ENCODE results near the gene PCNX1. TPM values are rescaled to one million over a fixed set of nuclear protein-coding genes. Genes with fewer than 3 reads are reported as not detected.

The PCNX1 gene
- total and polyA plus RNA-seq, 9 of the 15 experiments (the other 6 are each of a cell fraction or from before 2014, with no cell fraction given) = 0.30 to 4.5 (median 2.3) TPM

DNA sequence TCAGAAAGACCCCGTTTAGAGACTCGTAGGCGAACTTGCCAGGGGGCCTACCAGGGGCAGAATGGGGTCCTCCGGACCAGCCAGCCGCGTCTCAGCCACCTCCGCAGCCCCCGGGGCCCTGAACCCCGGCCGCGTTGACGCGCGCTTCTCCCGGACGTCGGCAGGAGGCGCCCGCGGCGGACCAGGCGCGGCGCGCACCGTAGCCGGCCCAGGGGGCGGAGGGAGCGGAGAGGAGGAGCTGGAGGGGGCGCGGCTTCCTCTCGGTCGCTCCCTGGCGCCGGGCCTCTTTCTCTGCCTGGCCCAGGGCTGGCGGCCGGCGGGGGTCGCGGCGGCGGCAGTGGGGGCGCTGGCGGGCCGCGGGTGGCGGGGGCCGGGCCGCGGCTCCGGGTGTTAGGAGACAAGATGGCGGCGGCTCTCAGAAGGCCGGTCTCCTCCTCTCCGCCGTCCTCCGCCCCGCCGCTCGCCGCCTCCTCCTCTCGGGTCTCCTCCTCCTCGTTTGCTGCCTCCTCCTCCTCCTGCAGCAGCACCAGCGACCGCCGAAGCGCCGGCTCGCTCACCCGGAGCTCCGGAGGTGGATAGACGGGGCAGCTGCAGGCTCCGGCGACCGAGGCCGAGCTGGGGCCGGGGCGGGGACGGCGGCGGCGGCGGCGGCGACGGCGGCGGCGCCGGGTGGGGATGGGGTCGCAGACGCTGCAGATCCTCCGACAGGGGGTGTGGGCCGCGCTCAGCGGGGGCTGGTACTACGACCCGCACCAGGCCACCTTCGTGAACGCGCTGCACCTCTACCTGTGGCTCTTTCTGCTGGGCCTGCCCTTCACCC, at the start of gene PCNX1 (continued):
- TF ChIP-seq, protein P1, sequence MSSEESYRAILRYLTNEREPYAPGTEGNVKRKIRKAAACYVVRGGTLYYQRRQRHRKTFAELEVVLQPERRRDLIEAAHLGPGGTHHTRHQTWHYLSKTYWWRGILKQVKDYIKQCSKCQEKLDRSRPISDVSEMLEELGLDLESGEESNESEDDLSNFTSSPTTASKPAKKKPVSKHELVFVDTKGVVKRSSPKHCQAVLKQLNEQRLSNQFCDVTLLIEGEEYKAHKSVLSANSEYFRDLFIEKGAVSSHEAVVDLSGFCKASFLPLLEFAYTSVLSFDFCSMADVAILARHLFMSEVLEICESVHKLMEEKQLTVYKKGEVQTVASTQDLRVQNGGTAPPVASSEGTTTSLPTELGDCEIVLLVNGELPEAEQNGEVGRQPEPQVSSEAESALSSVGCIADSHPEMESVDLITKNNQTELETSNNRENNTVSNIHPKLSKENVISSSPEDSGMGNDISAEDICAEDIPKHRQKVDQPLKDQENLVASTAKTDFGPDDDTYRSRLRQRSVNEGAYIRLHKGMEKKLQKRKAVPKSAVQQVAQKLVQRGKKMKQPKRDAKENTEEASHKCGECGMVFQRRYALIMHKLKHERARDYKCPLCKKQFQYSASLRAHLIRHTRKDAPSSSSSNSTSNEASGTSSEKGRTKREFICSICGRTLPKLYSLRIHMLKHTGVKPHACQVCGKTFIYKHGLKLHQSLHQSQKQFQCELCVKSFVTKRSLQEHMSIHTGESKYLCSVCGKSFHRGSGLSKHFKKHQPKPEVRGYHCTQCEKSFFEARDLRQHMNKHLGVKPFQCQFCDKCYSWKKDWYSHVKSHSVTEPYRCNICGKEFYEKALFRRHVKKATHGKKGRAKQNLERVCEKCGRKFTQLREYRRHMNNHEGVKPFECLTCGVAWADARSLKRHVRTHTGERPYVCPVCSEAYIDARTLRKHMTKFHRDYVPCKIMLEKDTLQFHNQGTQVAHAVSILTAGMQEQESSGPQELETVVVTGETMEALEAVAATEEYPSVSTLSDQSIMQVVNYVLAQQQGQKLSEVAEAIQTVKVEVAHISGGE (CRISPR knock-in tag; IDR thresholded peaks at IDR 0.05) = no peak
- TF ChIP-seq ZNF384 (IDR thresholded peaks at IDR 0.05; ENCODE audit: low read depth, low read length) (no peak), ZNF197 (CRISPR knock-in tag; IDR thresholded peaks at IDR 0.05; ENCODE audit: low read depth) (no peak), TCF3 (CRISPR knock-in tag; IDR thresholded peaks at IDR 0.05) (no peak), SREBF2 (CRISPR knock-in tag; IDR thresholded peaks at IDR 0.05) (no peak), GABPB2 (CRISPR knock-in tag; conservative IDR thresholded peaks at IDR 0.05) (no peak), CBFA2T3 (IDR thresholded peaks at IDR 0.05) (no peak), MEF2A (IDR thresholded peaks at IDR 0.05; ENCODE audit: control insufficient read depth, low read depth, low read length) (no peak), CREM (IDR thresholded peaks at IDR 0.05; ENCODE audit: low read depth) (peak; percentile 57), ZNF311 (CRISPR knock-in tag; IDR thresholded peaks at IDR 0.05) (no peak), ZNF224 (CRISPR knock-in tag; IDR thresholded peaks at IDR 0.05) (no peak), SUPT5H (IDR thresholded peaks at IDR 0.05) (no peak), SP2 (IDR thresholded peaks at IDR 0.05; ENCODE audit: extremely low read depth, low read depth, low read length, poor library complexity, severe bottlenecking) (no peak), SRSF7 (optimal IDR thresholded peaks at IDR 0.05; ENCODE audit: low read depth, low read length) (no peak), TBP (optimal IDR thresholded peaks at IDR 0.05; ENCODE audit: low read depth, low read length) (peak; percentile 22), ZNF263 (CRISPR knock-in tag; IDR thresholded peaks at IDR 0.05; ENCODE audit: borderline replicate concordance) (peak; percentile 88), PHF20 (IDR thresholded peaks at IDR 0.05; ENCODE audit: partially characterized antibody) (no peak)
- TF ChIP-seq, protein P2, sequence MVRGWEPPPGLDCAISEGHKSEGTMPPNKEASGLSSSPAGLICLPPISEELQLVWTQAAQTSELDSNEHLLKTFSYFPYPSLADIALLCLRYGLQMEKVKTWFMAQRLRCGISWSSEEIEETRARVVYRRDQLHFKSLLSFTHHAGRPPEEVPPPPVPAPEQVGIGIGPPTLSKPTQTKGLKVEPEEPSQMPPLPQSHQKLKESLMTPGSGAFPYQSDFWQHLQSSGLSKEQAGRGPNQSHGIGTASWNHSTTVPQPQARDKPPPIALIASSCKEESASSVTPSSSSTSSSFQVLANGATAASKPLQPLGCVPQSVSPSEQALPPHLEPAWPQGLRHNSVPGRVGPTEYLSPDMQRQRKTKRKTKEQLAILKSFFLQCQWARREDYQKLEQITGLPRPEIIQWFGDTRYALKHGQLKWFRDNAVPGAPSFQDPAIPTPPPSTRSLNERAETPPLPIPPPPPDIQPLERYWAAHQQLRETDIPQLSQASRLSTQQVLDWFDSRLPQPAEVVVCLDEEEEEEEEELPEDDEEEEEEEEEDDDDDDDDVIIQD (CRISPR knock-in tag; IDR thresholded peaks at IDR 0.05) = no peak
- TF ChIP-seq, protein P3, sequence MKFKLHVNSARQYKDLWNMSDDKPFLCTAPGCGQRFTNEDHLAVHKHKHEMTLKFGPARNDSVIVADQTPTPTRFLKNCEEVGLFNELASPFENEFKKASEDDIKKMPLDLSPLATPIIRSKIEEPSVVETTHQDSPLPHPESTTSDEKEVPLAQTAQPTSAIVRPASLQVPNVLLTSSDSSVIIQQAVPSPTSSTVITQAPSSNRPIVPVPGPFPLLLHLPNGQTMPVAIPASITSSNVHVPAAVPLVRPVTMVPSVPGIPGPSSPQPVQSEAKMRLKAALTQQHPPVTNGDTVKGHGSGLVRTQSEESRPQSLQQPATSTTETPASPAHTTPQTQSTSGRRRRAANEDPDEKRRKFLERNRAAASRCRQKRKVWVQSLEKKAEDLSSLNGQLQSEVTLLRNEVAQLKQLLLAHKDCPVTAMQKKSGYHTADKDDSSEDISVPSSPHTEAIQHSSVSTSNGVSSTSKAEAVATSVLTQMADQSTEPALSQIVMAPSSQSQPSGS (CRISPR knock-in tag; IDR thresholded peaks at IDR 0.05) = no peak
- TF ChIP-seq, protein P4, sequence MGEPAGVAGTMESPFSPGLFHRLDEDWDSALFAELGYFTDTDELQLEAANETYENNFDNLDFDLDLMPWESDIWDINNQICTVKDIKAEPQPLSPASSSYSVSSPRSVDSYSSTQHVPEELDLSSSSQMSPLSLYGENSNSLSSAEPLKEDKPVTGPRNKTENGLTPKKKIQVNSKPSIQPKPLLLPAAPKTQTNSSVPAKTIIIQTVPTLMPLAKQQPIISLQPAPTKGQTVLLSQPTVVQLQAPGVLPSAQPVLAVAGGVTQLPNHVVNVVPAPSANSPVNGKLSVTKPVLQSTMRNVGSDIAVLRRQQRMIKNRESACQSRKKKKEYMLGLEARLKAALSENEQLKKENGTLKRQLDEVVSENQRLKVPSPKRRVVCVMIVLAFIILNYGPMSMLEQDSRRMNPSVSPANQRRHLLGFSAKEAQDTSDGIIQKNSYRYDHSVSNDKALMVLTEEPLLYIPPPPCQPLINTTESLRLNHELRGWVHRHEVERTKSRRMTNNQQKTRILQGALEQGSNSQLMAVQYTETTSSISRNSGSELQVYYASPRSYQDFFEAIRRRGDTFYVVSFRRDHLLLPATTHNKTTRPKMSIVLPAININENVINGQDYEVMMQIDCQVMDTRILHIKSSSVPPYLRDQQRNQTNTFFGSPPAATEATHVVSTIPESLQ (CRISPR knock-in tag; IDR thresholded peaks at IDR 0.05) = no peak
